HG03135 (cell line): Measurements from ENCODE around the gene PARD3.
A peak's percentile ranks its signal among the peaks of the same experiment; 100 is the strongest.
"Not testable (repeated sequence)": the region's sequence is repeated elsewhere in the genome, so short reads cannot be mapped to it uniquely, and the experiment has no call there.

Experiments
- ATAC-seq: cut with Tn5 transposase; IDR thresholded peaks from one replicate; pipeline ENCODE4 v1.9.1; 2021; ENCODE audit warnings: mild to moderate bottlenecking, moderate library complexity; ENCODE audit not compliant: unreplicated experiment

Gene PARD3

GRCh38 chr10:34768972-34769330, 46.1 kb downstream of the PARD3 start:
- ATAC-seq: no peak

- no peak for ATAC-seq
Measured at GRCh38 chr10:34768261-34768971, 46.7 kb downstream of the PARD3 start.

DNA sequence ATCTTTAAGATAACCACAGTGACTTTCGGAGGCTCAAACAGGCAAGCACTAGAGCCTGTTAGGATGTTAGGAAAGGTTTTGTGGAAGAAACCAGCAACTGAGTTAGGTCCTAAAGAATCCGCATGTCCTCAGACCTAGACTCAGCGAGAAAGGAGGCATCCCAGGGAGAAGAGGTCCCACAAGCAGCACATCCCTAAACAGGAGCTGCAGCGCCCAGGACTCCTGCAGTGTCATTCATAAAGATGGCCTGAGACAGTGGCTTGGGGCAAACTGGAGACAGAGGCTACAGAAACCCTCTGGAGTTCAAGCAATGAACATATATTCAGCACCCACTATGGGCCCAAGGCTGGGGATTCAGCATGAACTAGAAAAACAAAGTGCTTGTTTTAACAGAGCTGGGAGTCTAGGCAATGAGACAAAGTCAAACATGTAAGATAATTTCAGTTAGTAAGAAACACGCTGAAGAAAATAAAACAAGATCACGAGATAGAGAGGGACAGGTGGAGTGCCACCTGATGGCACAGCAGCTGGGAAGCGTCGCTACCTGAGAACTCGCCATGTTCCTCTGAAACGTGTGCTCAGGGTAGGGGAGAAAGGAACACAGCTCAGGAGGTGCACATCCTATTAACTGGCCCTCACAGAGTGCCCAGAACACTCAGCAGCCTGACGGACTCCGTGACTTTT, 48.1 kb downstream of the PARD3 start:
- ATAC-seq: no peak

DNA sequence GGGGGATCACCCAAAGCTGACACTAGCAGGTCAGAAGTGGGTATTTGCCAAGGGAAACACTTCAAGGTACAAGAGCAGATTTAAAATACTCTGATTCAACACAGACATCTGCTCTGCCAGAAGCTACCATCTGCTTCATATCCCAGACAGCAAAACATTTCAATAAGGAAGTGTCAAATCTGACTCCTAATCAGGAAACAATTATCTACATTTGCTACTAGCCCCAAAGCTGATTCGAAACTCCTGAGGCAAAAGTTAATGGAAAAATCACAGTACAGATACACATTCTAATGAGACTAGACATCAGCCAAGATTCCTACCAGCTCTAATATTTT, 48.9 kb downstream of the PARD3 start:
- no peak for ATAC-seq

GRCh38 chr10:34764472-34764946, 50.6 kb downstream of the PARD3 start:
- no peak for ATAC-seq

DNA sequence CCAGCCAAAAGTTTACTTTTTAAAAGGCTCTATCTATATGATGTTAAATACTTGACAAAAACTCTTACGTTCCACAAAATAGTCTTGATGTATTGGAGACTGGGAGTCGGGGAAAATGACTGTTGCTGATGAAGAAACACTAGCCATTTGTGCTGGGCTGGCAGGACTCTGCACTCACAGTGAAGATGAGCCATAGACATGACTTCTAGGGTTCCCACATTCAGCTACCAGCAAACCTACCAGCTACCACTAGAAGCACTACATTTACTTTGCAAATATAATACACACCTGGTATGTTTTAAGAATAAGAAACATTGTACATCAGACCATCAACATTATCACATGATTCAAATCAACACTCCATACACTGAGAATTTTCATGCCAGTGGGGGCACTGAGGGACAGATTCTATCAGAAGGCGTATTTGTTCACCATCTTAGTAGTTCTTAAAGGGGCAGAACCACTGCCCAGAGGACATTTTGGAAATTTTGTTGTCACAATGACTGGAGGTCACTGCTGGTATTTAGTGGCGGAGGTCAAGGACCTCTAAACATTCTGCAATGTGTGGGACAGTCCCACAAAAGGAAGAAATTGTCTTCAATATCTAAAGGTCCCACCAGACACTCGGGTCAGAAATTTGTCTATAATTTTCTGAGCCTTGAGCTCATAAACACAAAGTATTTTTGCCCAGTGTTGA, 52.3 kb downstream of the PARD3 start:
- ATAC-seq: no peak

- ATAC-seq: no peak
Measured at GRCh38 chr10:34762156-34762555, 52.9 kb downstream of the PARD3 start.

- no peak for ATAC-seq
Measured at GRCh38 chr10:34761453-34761852, 53.6 kb downstream of the PARD3 start.

GRCh38 chr10:34760606-34761005, 54.5 kb downstream of the PARD3 start:
- no peak for ATAC-seq

DNA sequence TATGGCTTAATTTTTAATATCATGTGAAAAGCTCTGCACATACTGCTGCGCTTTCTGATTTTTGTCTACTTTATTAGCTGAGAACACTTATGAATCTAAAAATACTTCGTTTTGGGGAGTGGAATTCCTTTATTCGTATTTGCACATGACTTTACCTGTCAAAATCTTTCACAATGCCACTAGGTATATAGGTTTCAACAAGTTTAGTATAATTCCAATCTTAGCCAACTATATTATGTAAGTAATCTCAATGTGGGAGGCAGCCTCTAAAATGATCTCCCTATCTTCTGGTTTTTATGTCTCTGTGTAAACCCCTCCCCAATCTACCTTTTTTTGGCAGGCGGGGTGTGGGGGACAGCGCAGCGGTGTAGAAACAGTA, 55.3 kb downstream of the PARD3 start:
- ATAC-seq: no peak

DNA sequence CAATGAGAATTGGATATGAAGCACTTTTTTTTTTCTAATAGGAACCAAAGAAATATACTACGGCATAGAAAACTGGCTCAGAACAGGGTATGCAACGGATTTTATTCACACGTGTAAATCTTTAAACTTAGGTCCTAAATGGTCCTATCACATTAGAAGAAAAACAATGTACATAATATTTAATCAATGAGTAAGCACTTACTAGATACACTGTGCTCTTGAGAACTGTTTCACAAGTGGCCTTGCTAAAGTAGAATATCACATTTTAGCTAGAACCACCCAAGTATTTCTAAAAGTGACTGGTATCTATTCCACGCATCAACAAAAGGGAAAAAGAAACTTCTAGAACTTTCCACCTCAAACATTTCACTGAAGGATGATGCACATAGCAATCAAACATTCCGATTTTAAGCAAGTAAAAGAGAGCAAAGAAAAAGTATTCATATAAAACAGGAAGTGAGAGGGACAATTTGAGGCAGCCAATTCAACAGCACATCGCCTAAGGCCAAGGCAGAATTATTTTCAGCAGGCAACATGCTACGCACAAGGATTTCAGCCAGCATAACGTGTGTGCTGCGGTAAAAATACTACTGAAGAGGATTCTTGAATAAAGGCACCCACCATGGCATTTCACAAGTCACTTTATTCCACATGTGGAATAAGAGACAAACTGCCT, 55.8 kb downstream of the PARD3 start:
- no peak for ATAC-seq

- peak; percentile 79 for ATAC-seq
Measured at GRCh38 chr10:34758447-34758996, 56.6 kb downstream of the PARD3 start.

DNA sequence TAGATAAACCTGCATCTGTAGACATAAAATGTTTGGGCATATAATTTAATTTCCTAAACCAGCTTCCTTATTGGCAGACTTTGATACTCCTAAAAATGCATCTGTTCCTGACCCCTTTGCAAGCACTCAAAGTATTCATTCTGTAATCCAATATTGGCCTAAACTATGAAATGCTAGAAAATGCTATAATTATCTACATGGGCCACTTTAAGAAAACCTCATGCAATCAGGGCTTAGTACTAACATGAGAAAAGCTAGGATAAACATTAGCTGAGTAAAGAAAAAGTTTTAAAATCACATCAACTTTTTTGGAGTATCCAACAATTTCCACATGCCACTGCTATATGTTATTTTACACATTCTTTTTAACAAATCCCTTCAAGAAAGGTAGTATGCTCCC, 57.2 kb downstream of the PARD3 start:
- no peak for ATAC-seq

DNA sequence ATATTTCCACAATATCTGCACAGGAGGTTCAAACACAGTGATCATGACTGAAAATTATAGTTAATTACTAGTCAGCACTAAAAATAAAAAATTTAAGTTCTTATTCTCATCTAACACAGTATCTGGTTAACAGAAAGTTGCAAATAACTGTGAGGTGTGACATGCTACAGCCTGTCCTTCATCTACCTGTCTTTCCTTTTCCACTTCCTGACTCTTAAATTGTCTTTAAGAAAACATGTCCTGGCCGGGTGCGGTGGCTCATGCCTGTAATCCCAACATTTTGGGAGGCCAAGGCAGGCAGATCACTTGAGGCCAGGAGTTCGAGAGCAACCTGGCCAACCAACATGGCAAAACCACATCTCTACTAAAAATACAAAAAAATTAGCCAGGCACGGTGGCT, 57.9 kb downstream of the PARD3 start:
- ATAC-seq: not testable (repeated sequence)

DNA sequence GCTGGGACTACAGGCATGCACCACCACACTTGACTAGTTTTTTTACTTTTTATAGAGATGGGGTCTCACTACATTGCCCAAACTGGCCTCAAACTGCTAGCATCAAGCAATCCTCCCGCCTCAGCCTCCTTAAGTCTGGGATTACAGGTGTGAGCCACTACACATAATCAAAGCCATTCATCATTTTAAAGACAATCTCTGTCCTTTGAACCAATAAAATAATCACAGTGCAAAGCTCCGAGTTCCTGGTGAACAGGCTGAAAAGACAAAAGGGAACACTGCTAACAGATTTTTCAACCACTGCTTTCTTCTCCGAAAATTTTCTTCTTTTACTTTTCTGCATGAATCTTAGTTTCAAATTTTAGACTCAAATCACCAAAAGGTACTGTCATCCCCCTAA, 58.5 kb downstream of the PARD3 start:
- ATAC-seq: no peak

GRCh38 chr10:34753014-34753757, 61.9 kb downstream of the PARD3 start:
- ATAC-seq: no peak

GRCh38 chr10:34751272-34751671, 63.8 kb downstream of the PARD3 start:
- ATAC-seq: no peak

GRCh38 chr10:34750795-34751194, 64.3 kb downstream of the PARD3 start:
- not testable (repeated sequence) for ATAC-seq

GRCh38 chr10:34748767-34749166, 66.3 kb downstream of the PARD3 start:
- no peak for ATAC-seq

DNA sequence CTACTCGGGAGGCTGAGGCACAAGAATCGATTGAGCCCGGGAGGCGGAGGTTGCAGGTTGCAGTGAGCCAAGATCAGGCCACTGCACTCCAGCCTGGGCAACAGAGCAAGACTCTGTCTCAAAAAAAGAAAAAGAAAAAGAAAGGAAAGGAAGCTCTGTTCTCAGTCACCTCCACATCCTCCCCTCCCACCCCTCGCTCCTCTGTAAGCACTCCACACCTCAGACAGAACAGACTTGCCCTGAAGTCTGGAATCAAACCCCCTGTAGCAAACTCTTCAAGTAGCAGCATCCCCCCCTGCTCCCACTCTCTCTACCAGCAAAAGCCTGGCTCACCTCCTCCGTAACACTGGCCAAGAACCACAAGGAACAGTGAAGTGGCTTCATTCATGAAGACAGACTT, 66.7 kb downstream of the PARD3 start:
- no peak for ATAC-seq

DNA sequence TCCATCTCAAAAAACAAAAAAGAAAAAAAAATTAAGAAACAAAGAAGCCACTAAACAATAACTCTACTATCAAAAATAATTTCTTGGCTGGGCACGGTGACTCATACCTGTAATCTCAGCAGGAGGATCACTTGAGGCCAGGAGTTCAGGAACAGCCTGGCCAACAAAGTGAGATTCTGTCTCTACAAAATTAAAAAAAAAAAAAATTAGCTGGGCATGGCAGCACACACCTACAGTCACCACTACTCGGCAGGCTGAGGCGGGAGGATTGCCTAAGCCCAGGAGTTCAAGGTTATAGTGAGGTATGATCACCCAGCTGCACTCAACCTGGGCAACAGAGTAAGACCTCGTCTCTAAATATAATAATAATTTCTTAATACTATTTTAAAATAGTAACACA, 69.0 kb downstream of the PARD3 start:
- no peak for ATAC-seq
